Fibroblast of skin of back (primary cell): ENCODE measurements around the gene GLT8D2. TPM values are rescaled to one million over a fixed set of nuclear protein-coding genes. Genes with fewer than 3 reads are reported as not detected.

ENCODE experiments used
- DNase-seq: peaks from one replicate; pipeline ENCODE4 v3.0.0-alpha.2; 2013
- polyA plus RNA-seq, 2 experiments: library from polyadenylated mRNA; unstranded; fragments of 120-200 nt; gene quantifications; one replicate each; pipeline ENCODE4 v1.2.1, GENCODE V29; 2013; ENCODE audit not compliant: insufficient read length in 2 of 2

Gene GLT8D2
- polyA plus RNA-seq (2013, experiment 1 of 2; ENCODE audit: insufficient read length) = 9.8 TPM
- polyA plus RNA-seq (2013, experiment 2 of 2; ENCODE audit: insufficient read length) = 13.8 TPM

DNA sequence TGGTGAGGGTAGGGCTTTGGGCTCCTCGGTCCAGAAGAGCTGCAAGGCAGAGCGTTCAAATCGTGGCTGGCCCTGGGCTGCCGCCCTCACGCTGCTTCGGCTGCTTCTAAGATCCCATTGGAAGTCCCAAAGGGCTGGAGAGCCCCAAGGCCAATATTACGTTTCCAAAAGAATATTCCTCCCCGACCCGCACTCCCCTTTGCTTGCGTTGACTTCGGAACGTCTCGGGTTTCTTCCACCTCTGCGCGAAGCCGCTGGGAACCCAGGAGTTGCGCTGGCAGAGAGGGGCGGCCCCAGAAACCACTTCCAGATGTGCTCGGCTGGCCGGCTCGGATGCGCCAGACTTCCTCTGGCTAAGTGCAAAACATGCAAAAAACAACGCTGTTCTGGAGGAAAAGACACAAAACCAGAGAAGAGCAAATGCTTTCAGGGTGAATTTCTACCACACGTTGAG is at the start of gene GLT8D2:
Gene GLT8D2, minus strand, starts transcription at position 285 of the 454 bp plus-strand sequence. CDS start 30,539 bp downstream, outside the sequence.
- DNase-seq = peak; percentile 74

DNA sequence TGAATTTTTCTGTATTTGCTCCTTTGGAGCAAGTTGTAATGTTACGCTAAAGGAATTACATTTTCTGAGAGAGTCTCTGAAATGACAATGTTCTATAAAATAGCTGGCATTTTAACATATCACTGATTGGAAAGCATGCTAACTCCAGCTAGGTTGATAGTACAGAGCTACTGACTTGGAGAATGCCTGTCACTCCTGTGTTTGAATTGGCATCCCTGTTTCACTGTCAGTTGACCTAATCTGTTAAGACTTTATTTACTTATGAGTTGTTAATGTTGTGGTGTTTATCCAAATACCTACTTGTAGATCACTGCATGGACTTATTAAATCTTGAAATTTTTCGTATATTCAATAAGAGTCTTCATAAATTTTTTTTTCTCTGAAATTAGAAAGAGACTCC is 48.0 kb upstream of the GLT8D2 start:
- no peak for DNase-seq

DNA sequence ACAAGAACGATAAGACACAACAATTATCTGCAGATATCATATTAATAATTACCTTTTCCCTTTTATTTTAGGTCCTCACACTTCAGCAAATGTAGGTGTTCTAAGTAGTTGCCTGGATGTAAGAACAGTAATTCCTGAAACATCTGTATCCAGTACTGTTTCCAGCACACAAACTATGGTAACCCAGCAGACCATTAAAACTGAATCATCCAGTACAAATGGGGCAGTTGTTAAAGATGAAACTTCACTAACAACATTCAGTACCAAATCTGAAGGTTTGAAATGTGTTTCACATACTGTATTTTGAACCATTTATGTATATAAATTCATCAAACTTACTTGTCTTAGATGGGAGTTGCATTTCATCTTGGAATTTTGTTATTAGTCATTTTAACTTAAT is 45.3 kb upstream of the GLT8D2 start:
- no peak for DNase-seq

- DNase-seq = peak; percentile 38
Observed at GRCh38 chr12:104094284-104094683, 44.3 kb upstream of the GLT8D2 start.

GRCh38 chr12:104091136-104091535 is 41.1 kb upstream of the GLT8D2 start:
- no peak for DNase-seq

DNA sequence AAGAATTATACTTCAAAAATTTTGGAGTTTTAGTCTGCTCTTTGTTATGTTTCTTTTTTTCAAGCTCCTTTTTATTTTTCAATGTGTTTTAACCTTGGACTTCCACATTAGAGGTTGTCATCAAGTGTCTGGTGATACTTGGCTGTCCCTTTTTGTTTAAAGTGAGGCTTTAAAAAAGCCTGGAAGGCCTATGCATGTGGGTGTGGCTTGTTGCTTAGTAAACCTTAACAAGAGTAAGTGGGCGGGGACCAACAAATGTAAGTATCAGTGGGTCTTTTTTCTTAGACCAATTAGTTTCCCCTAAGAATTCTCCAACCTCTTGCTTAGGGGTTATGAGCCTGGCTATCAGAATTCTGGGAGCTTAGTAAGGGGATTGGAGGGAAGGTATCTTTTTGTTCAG is 40.7 kb upstream of the GLT8D2 start:
- DNase-seq = no peak

- no peak for DNase-seq
Observed at GRCh38 chr12:104083769-104084475, 33.9 kb upstream of the GLT8D2 start.

- no peak for DNase-seq
Observed at GRCh38 chr12:104080764-104081163, 30.8 kb upstream of the GLT8D2 start.

DNA sequence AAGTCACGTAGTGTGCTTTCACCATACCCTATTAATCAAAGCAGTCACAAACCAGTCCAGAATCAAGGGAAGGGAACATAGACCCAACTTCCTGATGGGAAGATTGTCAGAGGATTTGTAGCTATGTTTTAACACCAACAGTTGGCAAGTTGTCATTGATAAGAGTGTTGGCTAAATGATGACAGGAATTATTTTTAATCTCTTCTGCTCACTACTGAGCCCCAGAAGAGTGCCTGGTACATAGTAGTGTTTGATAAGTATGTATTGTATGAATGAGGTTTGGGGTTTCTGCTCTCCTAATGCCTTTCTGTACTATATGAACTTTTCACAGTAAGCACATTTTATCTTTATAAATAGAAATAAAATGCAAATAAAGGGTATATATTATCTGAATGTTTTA is 29.0 kb upstream of the GLT8D2 start:
- no peak for DNase-seq

DNA sequence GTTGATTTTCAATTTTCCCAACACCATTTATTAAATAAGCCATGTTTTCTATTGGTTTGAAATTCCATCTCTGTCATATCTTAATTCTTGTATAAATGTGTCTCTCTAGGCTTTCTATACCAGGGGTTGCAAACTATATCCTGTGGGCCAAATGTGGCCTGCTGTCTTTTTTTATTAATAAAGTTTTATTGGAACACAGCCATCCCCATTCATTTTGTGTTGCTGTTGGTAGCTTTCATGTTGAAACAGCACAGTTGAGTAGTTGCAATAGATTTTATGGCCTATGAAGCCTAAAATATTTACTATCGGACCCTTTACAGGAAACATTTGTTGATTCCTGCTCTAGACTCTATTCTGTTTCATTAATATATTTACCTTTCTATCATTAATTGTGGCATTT is 23.7 kb upstream of the GLT8D2 start:
- DNase-seq = no peak

DNA sequence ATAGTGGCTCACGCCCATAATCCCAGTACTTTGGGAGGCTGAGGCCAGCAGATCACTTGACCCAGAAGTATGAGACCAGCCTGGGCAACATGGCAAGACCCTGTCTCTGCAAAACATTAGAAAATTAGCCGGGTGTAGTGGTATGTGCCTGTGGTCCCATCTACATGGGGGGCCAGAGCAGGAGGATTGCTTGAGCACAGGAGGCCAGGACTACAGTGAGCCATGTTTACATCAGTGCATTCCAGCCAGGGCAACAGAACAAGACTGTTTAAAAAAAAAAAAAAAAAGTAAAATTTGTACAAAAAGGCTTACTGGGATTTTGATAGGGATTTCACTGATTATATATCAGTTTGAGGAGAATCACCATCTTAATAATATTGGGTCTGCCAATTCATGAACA is 22.1 kb upstream of the GLT8D2 start:
- DNase-seq = no peak

- peak; percentile 16 for DNase-seq
Observed at GRCh38 chr12:104064842-104065427, 14.9 kb upstream of the GLT8D2 start.

DNA sequence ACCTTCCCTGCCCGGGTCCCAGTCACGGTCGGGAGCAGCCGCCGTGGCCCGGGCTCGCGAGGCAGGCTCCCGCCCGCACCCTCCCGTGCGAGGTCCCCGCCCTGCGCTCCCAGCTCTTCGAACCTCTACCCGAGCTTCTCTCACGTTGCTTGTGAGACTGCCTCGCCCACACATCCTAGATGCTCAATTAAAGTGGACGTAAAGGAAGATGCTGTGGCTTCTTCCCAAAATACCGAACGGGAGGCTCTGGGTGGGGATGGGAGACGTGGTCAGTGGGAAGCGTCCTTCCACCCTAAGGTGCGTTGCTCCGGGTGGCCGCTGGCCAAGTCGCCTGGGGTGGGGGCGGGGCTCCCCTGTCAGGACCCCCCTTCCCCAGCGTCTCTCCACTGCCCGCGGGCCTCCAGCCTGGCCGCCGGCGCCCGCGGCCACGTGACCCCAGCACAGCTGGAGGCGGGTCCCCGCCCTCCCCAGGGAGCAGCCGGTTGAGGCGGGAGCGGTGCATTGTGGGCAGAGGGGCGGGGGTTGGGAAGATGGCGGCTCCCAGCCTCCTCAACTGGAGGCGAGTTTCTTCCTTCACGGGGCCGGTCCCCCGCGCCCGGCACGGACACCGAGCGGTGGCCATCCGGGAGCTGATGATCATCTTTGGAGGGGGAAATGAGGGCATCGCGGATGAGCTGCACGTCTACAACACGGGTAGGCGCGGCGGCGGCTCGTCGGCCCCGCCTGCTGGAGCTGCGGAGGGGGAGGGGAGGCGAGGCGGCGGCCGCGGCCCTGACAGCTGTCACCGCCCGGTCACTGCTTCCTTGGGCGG is 14.2 kb upstream of the GLT8D2 start, which contains the start of gene HCFC2:
Gene HCFC2, plus strand, starts transcription at position 501 of the 811 bp plus-strand sequence. Its CDS starts 30 bp downstream, at position 531.
- peak; percentile 87 for DNase-seq

GRCh38 chr12:104063712-104064030 is 13.7 kb upstream of the GLT8D2 start:
- no peak for DNase-seq

DNA sequence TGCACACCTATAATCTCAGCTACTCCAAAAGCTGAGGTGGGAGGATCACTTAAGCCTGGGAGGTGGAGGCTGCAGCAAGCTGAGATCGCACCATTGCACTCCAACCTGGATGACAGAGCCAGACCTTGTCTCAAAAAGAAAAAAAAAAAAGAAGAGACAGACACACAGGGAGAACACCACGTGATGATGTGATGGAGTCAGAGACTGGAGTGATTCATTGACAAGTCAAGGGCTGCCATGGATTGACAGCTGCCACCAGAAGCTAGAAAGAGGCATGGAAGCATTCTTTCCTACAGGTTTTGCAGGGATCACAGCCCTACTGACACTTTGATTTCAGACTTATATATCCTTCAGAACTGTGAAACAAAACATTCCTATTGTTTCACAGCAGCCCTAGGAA is 10.8 kb upstream of the GLT8D2 start:
- DNase-seq = no peak

DNA sequence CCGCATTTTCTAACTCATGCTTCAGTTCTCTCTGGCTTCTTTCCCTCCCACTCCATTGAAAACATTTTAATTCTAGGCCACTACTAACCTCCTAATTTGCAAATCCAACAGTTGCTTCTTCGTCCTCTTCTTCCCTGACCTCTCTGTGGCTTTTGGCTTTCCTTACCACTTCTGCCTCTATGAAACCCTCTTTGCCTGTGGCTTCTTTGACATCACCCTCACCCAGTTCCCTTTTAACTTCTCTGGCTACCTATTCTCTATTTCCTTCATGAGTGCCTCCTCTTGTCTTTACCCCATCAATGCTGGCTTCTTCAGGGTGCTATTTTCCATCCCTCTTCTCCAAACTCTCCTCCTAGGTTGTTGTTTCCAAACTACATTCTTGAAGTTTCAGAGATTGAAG is 10.0 kb upstream of the GLT8D2 start:
- no peak for DNase-seq

DNA sequence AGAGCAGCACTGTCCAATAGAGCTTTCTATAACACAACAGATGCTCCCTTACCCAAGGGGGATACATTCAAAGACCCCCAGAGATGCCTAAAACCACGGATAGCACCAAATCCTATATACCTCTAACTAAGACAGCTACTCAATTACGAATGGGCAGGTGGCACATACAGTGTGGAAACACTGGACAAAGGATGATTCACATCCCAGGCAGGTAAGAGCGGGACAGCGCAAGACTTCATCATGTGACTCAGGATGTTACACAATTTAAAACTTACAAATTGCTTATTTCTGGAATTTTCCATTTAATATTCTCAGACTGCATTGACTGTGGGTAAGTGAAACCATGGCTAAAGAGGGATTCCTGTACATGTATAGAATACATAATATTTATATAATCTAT is 8.8 kb upstream of the GLT8D2 start:
- DNase-seq = no peak

DNA sequence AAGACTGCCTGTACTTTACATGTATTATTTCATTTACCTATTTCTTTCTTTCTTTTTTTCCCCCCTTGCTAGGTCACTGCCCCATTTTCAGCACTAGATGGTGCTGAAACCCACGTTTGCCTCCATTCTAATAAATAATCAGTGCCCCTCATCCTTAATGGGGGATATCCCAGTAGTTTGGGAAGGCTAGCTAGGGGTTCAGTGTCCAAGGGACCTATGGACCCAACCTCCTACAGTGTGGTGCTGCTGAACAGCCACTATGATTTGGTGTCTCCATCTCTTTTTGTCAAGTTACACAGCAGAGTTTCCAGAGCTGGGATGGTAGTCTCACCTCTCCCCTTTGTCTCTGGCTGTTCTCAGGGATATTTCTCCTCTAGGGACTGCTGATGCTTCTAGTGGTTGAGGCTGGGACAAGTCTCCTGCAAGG is 7.8 kb upstream of the GLT8D2 start:
- peak; percentile 33 for DNase-seq

- no peak for DNase-seq
Observed at GRCh38 chr12:104056419-104056972, 6.5 kb upstream of the GLT8D2 start.

GRCh38 chr12:104055686-104056388 is 5.8 kb upstream of the GLT8D2 start:
- DNase-seq = no peak

DNA sequence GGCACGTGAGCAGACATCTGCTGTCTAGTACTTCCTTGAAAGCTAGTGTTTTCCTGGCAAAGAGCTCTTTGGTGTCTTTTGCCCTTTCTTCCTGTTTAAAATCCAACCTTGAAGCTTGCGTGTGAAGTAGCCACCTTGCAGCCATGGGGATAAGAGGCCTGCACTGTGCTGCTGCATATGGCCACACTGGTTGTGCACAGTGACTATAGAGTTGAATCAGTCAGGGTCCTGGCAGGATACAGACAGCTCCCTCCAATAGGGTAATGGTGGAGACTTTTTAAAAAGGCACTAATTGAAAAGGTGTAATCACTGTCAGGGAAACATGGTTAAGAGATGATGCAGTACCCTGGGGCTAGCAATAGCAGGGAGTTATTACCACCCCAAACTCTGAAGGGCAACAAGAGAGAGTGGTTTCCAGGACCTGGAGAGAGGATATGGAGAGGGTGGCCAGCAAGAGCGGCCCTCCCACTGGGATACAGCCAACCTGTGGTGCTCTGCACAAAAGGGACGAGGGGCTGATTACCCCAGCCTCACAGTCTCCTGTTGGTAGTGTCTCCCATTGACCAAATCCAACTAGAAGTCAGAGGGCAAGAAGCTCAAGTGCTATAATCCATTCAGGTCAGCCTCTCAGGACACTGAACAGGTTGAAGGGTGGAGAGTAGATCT is 4.8 kb upstream of the GLT8D2 start:
- no peak for DNase-seq

GRCh38 chr12:104050436-104050835 is 449 bp upstream of the GLT8D2 start:
- no peak for DNase-seq
